Activated B cell treated with CpG ODN at 0.5 μM for 24 hours (primary cell): ENCODE results near the gene XYLT1. TPM values are rescaled to one million over a fixed set of nuclear protein-coding genes. Genes with fewer than 3 reads are reported as not detected.
A peak's percentile ranks its signal among the peaks of the same experiment; 100 is the strongest.

Source experiments
- ATAC-seq: fragments of 200-7000 bp; cut with Tn5 transposase; one replicate; pipeline ENCODE4 v1.10.0; 2021; ENCODE audit warnings: low read depth, mild to moderate bottlenecking, moderate library complexity
- CTCF ChIA-PET: fragments of 350-600 bp; sonication (Branson Sonifier 250); formaldehyde crosslinking; loops from one replicate; lab custom pipeline; 2021; ENCODE audit warnings: antibody characterized with exemption; lab: Charles Lee
- POLR2A ChIA-PET: fragments of 350-600 bp; sonication (Branson Sonifier 250); formaldehyde crosslinking; loops from one replicate; lab custom pipeline; 2021; ENCODE audit warnings: antibody characterized with exemption; lab: Charles Lee
- DNase-seq: peaks from one replicate; pipeline ENCODE4 v3.0.0; 2022
- H3K27ac Mint-ChIP-seq: one replicate; pipeline ENCODE4 v1.8.0; 2020; ENCODE audit warnings: mixed read lengths
- H3K27me3 Mint-ChIP-seq: one replicate; pipeline ENCODE4 v1.8.0; 2021; ENCODE audit warnings: mixed read lengths
- H3K36me3 Mint-ChIP-seq: one replicate; pipeline ENCODE4 v1.8.0; 2021; ENCODE audit warnings: low read depth, mixed read lengths
- H3K4me1 Mint-ChIP-seq: one replicate; pipeline ENCODE4 v1.8.0; 2021; ENCODE audit warnings: mixed read lengths
- H3K4me3 Mint-ChIP-seq: one replicate; pipeline ENCODE4 v1.8.0; 2020; ENCODE audit warnings: mild to moderate bottlenecking, mixed read lengths
- H3K9me3 Mint-ChIP-seq: one replicate; pipeline ENCODE4 v1.8.0; 2020; ENCODE audit warnings: mixed read lengths
- CTCF ChIP-seq: fragments of 200-600 bp; IDR thresholded peaks from one replicate; pipeline ENCODE4 v1.8.0; 2022; ENCODE audit warnings: antibody characterized with exemption, mild to moderate bottlenecking
- intact Hi-C: fragments of 100-400 bp; cut with micrococcal nuclease; formaldehyde crosslinking; loops from one replicate; pipeline ENCODE4 v1.15.1; 2024
- total RNA-seq: library from RNA; stranded (reverse); gene quantifications from 2 replicates; pipeline ENCODE4 v1.2.3, GENCODE V29; 2022

The XYLT1 gene
- total RNA-seq, 1 donor from 2014 or later, result 17.0 TPM

GRCh38 chr16:17252701-17253100 lies 218.1 kb downstream of the XYLT1 start:
- H3K27me3 Mint-ChIP-seq, result no peaks in the 10 kb centered on the region
- H3K9me3 Mint-ChIP-seq, result no peaks in the 10 kb centered on the region
- no peak overlapping the region for H3K27ac Mint-ChIP-seq
- no peak overlapping the region for H3K4me3 Mint-ChIP-seq
- CTCF ChIA-PET, result interaction anchor here (0.9 kb wide), 1 partner anchor 245 kb away, joined by 3 read pairs; no protein-coding TSS in a partner anchor
- no peak for TF ChIP-seq CTCF
- POLR2A ChIA-PET, result no interaction called here
- no peak for DNase-seq
- intact Hi-C loops, result no loop called here
- H3K36me3 Mint-ChIP-seq, result peaks cover 25% of the 10 kb centered on the region
- ATAC-seq, result no peak
- H3K4me1 Mint-ChIP-seq, result peaks cover 34% of the 10 kb centered on the region

- no peak for TF ChIP-seq CTCF
- ATAC-seq, result peak; percentile 62
- Mint-ChIP-seq H3K27me3 (no peaks in the 10 kb centered on the region), H3K4me1 (peaks cover 34% of the 10 kb centered on the region), H3K27ac (no peak overlapping the region), H3K9me3 (no peaks in the 10 kb centered on the region), H3K4me3 (no peak overlapping the region), H3K36me3 (peaks cover 19% of the 10 kb centered on the region)
- ChIA-PET POLR2A (no interaction called here), CTCF (no interaction called here)
- intact Hi-C loops, result no loop called here
- no peak for DNase-seq
These were observed 218.7 kb downstream of the XYLT1 start for GRCh38 chr16:17252064-17252463.

- ChIA-PET POLR2A (no interaction called here), CTCF (interaction anchor here (1.1 kb wide), 1 partner anchor 389 kb away, joined by 4 read pairs; no protein-coding TSS in a partner anchor)
- ATAC-seq, result no peak
- peaks cover 15% of the 10 kb centered on the region for H3K36me3 Mint-ChIP-seq
- no peaks in the 10 kb centered on the region for H3K27me3 Mint-ChIP-seq
- no peak for TF ChIP-seq CTCF
- H3K9me3 Mint-ChIP-seq, result no peaks in the 10 kb centered on the region
- intact Hi-C loops, result no loop called here
- DNase-seq, result no peak
- peak overlapping the region; percentile 33 for H3K27ac Mint-ChIP-seq
- no peak overlapping the region for H3K4me3 Mint-ChIP-seq
- H3K4me1 Mint-ChIP-seq, result peaks cover 34% of the 10 kb centered on the region
These were observed 219.3 kb downstream of the XYLT1 start for GRCh38 chr16:17251496-17251895.

- Mint-ChIP-seq H3K4me3 (no peak overlapping the region), H3K9me3 (no peaks in the 10 kb centered on the region), H3K27ac (no peak overlapping the region), H3K27me3 (no peaks in the 10 kb centered on the region), H3K4me1 (peaks cover 20% of the 10 kb centered on the region), H3K36me3 (peaks cover 11% of the 10 kb centered on the region)
- ChIA-PET POLR2A (no interaction called here), CTCF (no interaction called here)
- ATAC-seq (no peak), DNase-seq (no peak)
- intact Hi-C loops, result no loop called here
- no peak for TF ChIP-seq CTCF
These were observed 223.6 kb downstream of the XYLT1 start for GRCh38 chr16:17246974-17247732.

- peaks cover 16% of the 10 kb centered on the region for H3K36me3 Mint-ChIP-seq
- POLR2A ChIA-PET, result no interaction called here
- no peaks in the 10 kb centered on the region for H3K9me3 Mint-ChIP-seq
- peaks cover 16% of the 10 kb centered on the region for H3K4me1 Mint-ChIP-seq
- CTCF ChIA-PET, result no interaction called here
- DNase-seq (no peak), ATAC-seq (no peak)
- no peaks in the 10 kb centered on the region for H3K27me3 Mint-ChIP-seq
- intact Hi-C loops, result no loop called here
- H3K4me3 Mint-ChIP-seq, result no peak overlapping the region
- TF ChIP-seq CTCF, result no peak
- H3K27ac Mint-ChIP-seq, result no peak overlapping the region
These were observed 224.4 kb downstream of the XYLT1 start for GRCh38 chr16:17246268-17246885.
